Stimulated activated CD4-positive, alpha-beta T cell treated with anti-CD3 and anti-CD28 coated beads, Interleukin-2, amount 100 ng/mL, for 24 hours (primary cell): Measurements from ENCODE around the gene CD180.
"Not testable (repeated sequence)": the region's sequence is repeated elsewhere in the genome, so short reads cannot be mapped to it uniquely, and the experiment has no call there.

Source experiments
- DNase-seq, 2 donors: peaks; one replicate each; pipeline ENCODE4 v3.0.0-alpha.2; 2020

CD180 gene

GRCh38 chr5:67187006-67187715 is 9.4 kb downstream of the CD180 start:
- no peak for DNase-seq

GRCh38 chr5:67183859-67184258 is 12.7 kb downstream of the CD180 start:
- no peak for DNase-seq

DNA sequence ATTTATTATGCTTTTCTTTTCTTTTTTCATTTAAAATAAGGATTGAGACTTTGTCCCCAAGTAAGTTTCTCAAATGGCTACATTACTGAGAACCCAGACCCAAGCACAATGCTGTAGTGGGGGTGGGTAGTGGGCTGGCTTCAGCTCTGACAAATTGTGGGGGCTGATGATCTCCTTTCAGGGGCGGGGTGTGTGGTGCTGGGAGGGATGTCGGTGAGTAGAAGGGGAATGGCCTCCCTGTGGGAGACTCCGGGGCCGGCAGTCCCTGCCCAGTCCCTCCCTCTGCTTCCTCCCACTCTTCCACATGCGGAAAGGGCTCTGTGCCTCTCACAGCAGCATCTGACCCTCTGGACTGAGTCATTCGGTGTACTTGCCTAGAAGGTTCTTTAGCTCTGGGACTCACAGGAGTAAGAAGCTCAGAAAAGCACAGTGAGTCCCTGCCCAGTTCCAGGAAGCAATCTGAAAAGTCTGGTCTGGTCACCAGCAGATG is 14.3 kb downstream of the CD180 start:
- DNase-seq: no peak

DNA sequence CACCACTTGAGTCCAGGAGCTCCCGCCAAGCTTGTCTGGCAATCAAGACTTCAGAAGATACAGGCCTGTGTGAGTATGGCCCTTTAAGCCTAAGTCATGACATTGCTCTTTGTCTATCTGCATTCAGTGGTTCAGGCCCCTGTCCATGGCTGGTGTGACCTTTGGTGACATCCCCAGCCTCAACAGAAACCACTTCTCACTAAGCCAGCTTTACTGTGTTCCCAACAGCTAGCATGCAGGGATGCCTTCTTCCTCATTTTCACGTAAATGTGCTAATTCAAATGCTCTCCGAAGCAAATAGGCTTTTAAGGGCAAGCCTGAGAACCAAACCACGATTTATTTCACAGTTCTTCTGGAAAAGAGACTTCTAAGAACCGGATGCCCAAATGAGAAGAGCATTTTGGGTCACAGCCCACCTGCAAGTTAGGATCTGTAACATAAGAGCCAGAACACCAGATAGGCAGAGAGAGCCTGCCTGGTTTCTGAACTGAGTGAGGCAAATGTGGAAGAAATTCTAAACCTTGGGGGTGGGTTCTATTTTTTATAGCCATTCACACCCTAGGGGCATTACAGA is 14.9 kb downstream of the CD180 start:
- no peak for DNase-seq

DNA sequence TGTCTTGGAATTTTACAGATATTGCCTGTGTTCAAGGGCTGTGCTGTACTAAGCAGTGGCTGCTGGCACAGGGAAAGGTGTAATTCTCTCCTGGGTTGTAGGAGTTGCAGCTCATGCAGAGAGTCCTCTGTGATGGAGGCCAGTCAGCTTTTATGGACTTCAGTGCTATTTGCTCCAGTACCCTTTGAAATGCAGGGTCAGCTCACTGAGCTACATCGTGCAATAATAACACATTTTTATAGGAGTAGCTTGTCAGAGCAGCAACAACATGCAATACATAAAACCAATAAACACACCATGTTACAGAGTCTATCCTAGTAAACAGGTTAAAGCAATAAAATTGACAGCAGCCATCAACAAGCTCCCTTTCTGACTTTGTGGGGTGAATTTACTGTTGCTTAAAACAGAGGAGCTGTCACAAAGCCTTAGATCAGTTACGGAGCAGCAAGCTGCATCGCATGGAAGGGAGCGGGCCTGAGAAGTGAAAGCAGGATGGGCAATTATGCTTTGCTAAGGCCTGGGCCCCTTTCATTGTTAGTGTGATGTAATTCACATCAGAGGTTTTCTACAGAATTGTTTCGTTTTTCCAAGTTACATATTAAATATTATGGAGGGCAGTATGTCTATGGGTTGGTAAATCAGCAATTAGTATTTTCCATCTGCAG is 16.8 kb downstream of the CD180 start:
- DNase-seq: no peak

- no peak for DNase-seq
Observed at GRCh38 chr5:67178966-67179365, 17.6 kb downstream of the CD180 start.

GRCh38 chr5:67178085-67178484 is 18.5 kb downstream of the CD180 start:
- no peak for DNase-seq

GRCh38 chr5:67176936-67177335 is 19.7 kb downstream of the CD180 start:
- no peak for DNase-seq

DNA sequence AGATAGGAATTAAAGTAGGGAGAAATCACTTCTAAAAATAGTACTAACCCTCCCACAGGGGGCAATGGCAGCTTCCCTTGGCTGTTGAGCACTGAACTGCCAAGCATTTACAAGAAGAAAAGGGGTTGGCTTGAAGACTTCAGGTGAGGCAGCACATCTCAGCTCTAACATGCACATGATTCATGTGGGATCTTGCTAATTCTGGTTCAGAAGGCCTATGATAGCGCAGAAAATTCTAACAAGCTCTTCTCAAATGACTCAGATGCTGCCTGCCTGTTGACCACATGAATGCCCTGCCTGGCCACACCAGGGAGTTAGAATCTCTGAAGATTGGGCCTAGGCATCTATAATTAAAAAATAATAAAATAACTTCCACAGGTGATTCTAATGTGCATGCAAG is 22.6 kb downstream of the CD180 start:
- no peak for DNase-seq

DNA sequence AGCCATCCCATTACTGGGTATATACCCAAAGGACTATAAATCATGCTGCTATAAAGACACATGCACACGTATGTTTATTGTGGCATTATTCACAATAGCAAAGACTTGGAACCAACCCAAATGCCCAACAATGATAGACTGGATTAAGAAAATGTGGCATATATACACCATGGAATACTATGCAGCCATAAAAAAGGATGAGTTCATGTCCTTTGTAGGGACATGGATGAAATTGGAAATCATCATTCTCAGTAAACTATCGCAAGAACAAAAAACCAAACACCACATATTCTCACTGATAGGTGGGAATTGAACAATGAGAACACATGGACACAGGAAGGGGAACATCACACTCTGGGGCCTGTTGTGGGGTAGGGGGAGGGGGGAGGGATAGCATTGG is 23.2 kb downstream of the CD180 start:
- DNase-seq: not testable (repeated sequence)

GRCh38 chr5:67170767-67171166 is 25.8 kb downstream of the CD180 start:
- DNase-seq: no peak

- no peak for DNase-seq
Observed at GRCh38 chr5:67168069-67168468, 28.5 kb downstream of the CD180 start.

DNA sequence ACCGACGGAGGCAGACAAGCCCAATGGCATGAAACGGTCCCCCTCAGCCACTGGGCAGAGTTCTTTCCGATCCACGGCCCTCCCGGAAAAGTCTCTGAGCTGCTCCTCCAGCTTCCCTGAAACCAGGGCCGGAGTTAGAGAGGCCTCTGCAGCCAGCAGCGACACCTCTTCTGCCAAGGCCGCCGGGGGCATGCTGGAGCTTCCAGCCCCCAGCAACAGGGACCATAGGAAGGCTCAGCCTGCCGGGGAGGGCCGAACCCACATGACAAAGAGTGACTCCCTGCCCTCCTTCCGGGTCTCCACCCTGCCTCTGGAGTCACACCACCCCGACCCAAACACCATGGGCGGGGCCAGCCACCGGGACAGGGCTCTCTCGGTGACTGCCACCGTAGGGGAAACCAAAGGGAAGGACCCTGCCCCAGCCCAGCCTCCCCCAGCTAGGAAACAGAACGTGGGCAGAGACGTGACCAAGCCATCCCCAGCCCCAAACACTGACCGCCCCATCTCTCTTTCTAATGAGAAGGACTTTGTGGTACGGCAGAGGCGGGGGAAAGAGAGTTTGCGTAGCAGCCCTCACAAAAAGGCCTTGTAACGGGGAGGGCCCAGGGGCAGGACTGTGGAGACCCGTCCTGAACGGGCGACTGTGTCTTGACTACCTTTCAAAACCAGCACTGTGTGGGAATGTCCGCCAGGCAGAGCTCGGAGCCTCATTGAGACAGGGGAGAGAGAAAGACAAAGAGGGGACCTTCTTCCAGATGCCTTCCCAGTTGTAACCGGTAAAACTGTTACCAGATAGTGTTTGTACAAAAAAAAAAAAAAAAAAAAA is 29.9 kb downstream of the CD180 start:
- DNase-seq: peak; percentile 76 to 77

- DNase-seq: peak; percentile 82 to 83
Observed at GRCh38 chr5:67165526-67166459, 30.8 kb downstream of the CD180 start.

- DNase-seq: no peak
Observed at GRCh38 chr5:67164856-67165525, 31.6 kb downstream of the CD180 start.

- no peak for DNase-seq
Observed at GRCh38 chr5:67163863-67164595, 32.6 kb downstream of the CD180 start.

GRCh38 chr5:67163231-67163756 is 33.3 kb downstream of the CD180 start:
- DNase-seq: no peak

DNA sequence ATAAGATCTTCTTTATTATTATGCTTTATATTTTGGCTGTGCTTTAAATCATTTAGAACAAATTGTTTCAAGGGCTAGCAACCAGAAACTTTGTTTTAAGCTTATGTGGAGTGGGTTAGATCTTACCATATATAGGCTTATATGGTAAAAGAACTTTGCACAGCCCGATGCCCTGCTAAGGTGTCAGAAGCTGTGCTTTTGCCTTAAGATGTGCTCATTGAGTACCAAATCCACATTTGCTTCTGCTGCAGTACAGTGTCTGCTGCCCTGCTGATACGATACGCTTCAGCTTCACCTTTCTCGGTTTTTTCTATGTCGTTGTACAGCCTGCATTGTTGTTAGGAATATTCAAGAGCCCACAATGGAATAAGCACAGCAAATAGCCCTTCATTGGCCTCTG is 34.8 kb downstream of the CD180 start:
- DNase-seq: no peak

DNA sequence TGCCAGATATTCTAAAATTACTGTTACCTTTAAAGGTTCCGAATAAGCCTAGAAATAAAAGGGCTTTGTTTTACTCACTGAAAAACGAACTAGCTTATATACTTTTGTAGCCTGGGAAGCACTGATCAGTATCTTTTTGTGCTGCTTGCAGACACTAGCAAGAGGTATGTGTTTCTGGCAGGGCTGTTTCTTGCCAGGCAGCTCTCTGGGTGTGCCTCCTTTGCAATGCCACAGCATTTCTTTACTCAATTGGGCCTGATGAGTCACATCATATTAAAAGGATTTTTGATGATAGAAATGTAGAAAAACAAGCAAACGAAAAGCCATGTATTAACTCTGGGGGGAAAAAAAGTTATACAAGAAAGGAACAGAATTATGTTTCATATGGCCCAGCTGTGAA is 35.6 kb downstream of the CD180 start:
- no peak for DNase-seq

- no peak for DNase-seq
Observed at GRCh38 chr5:67160272-67160671, 36.3 kb downstream of the CD180 start.
